Smooth muscle cell (in vitro differentiated cells): ENCODE results near the gene DLG5. TPM values are rescaled to one million over a fixed set of nuclear protein-coding genes. Genes with fewer than 3 reads are reported as not detected.
A peak's percentile ranks its signal among the peaks of the same experiment; 100 is the strongest.

Experiments
- DNase-seq: peaks from one replicate; lab custom pipeline; 2025; ENCODE audit not compliant: unreplicated experiment; lab: John Stamatoyannopoulos, UW
- H2AFZ ChIP-seq: fragments of 200-600 bp; sonication (generic); 2 replicates; pipeline ENCODE4 v1.6.0; 2016; ENCODE audit warnings: antibody characterized with exemption, low read depth, mild to moderate bottlenecking
- H3F3A ChIP-seq: fragments of 200-600 bp; sonication (generic); 2 replicates; pipeline ENCODE4 v1.6.0; 2017; ENCODE audit warnings: antibody characterized with exemption, low read depth
- H3K27ac ChIP-seq: fragments of 200-600 bp; sonication (generic); 2 replicates; pipeline ENCODE4 v1.5.1; 2016; ENCODE audit warnings: low read depth, mild to moderate bottlenecking
- H3K27me3 ChIP-seq: fragments of 200-600 bp; sonication (generic); 2 replicates; pipeline ENCODE4 v1.6.1; 2016; ENCODE audit warnings: low read depth, mild to moderate bottlenecking
- H3K36me3 ChIP-seq: fragments of 200-600 bp; sonication (generic); 2 replicates; pipeline ENCODE4 v1.5.1; 2016; ENCODE audit warnings: low read depth
- H3K4me1 ChIP-seq: fragments of 200-600 bp; sonication (generic); 2 replicates; pipeline ENCODE4 v1.5.1; 2016; ENCODE audit warnings: low read depth
- H3K4me2 ChIP-seq: fragments of 200-600 bp; sonication (generic); 2 replicates; pipeline ENCODE4 v1.6.0; 2016; ENCODE audit warnings: mild to moderate bottlenecking
- H3K4me3 ChIP-seq: fragments of 200-600 bp; sonication (generic); 2 replicates; pipeline ENCODE4 v1.5.1; 2016; ENCODE audit warnings: mild to moderate bottlenecking
- H3K79me2 ChIP-seq: fragments of 200-600 bp; sonication (generic); 2 replicates; pipeline ENCODE4 v1.6.0; 2016; ENCODE audit warnings: low read depth, mild to moderate bottlenecking
- H3K9ac ChIP-seq: fragments of 200-600 bp; sonication (generic); 2 replicates; pipeline ENCODE4 v1.6.0; 2016; ENCODE audit warnings: low read depth
- H3K9me3 ChIP-seq: fragments of 200-600 bp; sonication (generic); replicated peaks from 2 replicates; pipeline ENCODE4 v1.5.1; 2016; ENCODE audit warnings: low read depth
- H4K20me1 ChIP-seq: fragments of 200-600 bp; sonication (generic); 2 replicates; pipeline ENCODE4 v1.6.0; 2016; ENCODE audit warnings: low read depth
- WGBS: methylation state at CpG from one replicate; pipeline ENCODE4 v1.1.7; 2016; ENCODE audit warnings: low lambda C conversion rate; 5-methylcytosine and 5-hydroxymethylcytosine counted together
- polyA plus RNA-seq: library from polyadenylated mRNA; unstranded; fragments of >200 nt; fragmentation: Nextera tagmentation; extraction: Ambion mirVana; gene quantifications from 2 replicates; pipeline ENCODE4 v1.2.1, GENCODE V29; 2016
- total RNA-seq: library from RNA; depleted of rRNA; stranded (reverse); fragments of >200 nt; gene quantifications from 2 replicates; pipeline ENCODE4 v1.2.3, GENCODE V29; 2014
- TF ChIP-seq, protein P1 (sequence below): fragments of 200-600 bp; sonication (generic); IDR thresholded peaks from 2 replicates; pipeline ENCODE4 v1.5.1; 2017; ENCODE audit warnings: borderline replicate concordance, mild to moderate bottlenecking, antibody characterized with exemption; ENCODE audit not compliant: insufficient read depth, poor library complexity, severe bottlenecking

Gene DLG5
- total and polyA plus RNA-seq, 2 experiments from 2014 or later = 11.3 to 21.8 TPM

DNA sequence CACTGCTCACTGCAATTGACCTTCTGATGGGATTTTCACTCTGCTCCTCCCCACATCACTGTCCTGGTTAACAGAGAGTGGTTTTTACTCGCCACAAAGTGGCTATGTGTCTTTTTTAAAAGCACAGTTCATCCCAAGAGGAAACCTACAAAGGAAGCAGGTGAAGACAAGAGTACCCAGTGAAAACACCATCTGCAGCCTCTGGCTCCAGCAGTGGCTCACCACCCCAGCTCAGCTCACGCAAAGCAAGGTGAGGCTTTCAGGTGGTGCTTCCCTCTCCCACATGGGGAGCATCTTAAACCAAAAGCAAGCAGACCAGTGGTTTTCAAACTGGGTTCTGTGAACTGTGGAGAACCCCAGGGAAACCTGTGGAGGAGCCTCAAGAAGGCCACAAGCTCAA, 14.0 kb downstream of the DLG5 start:
- Histone ChIP-seq H3K9me3 (no peaks in the 10 kb centered on the region), H3F3A (no peaks in the 10 kb centered on the region), H3K4me2 (no peak overlapping the region), H2AFZ (no peak overlapping the region), H3K79me2 (peaks cover 98% of the 10 kb centered on the region), H3K4me3 (no peak overlapping the region), H3K4me1 (peaks cover 9% of the 10 kb centered on the region), H3K27me3 (no peaks in the 10 kb centered on the region), H3K9ac (no peak overlapping the region), H4K20me1 (peaks cover 98% of the 10 kb centered on the region), H3K27ac (no peak overlapping the region), H3K36me3 (no peaks in the 10 kb centered on the region)
- WGBS = 95% methylated on average over 2 of the region's 2 CpGs
- no peak for DNase-seq
- TF ChIP-seq, protein P1, sequence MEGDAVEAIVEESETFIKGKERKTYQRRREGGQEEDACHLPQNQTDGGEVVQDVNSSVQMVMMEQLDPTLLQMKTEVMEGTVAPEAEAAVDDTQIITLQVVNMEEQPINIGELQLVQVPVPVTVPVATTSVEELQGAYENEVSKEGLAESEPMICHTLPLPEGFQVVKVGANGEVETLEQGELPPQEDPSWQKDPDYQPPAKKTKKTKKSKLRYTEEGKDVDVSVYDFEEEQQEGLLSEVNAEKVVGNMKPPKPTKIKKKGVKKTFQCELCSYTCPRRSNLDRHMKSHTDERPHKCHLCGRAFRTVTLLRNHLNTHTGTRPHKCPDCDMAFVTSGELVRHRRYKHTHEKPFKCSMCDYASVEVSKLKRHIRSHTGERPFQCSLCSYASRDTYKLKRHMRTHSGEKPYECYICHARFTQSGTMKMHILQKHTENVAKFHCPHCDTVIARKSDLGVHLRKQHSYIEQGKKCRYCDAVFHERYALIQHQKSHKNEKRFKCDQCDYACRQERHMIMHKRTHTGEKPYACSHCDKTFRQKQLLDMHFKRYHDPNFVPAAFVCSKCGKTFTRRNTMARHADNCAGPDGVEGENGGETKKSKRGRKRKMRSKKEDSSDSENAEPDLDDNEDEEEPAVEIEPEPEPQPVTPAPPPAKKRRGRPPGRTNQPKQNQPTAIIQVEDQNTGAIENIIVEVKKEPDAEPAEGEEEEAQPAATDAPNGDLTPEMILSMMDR = no peak

DNA sequence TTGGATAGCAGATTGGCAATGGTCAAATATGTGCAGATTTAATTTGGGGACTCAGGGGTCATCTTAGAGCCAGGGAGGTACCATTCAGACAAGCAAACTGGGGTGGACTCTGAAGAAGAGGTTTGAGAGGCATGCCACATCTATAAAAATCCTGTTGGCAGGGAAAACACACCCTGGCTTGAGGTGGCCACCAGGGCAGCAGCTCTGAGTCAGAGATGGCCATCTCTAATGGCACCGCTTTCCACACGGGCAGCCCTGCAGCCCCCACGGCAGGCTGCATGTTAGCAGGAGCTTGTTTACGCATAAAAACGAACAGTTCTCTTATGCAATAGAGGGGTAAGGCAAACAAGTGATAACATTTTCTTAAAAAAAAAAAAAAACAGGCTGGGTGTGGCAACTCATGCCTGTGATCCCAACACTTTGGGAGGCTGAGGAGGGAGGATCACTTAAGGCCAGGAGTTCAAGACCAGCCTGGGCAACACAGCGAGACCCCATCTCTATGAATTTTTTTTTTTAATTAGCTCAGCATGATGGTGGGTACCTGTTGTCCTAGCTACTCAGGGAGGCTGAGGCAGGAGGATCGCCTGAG, 14.9 kb downstream of the DLG5 start:
- Histone ChIP-seq H3K4me3 (no peak overlapping the region), H3K27ac (no peak overlapping the region), H3K27me3 (no peaks in the 10 kb centered on the region), H3K36me3 (no peaks in the 10 kb centered on the region), H3K79me2 (peaks cover 98% of the 10 kb centered on the region), H3K4me2 (no peak overlapping the region), H4K20me1 (peaks cover 100% of the 10 kb centered on the region), H3F3A (no peaks in the 10 kb centered on the region), H3K9me3 (no peaks in the 10 kb centered on the region), H3K4me1 (peaks cover 9% of the 10 kb centered on the region), H2AFZ (no peak overlapping the region), H3K9ac (no peak overlapping the region)
- TF ChIP-seq, protein P1 = no peak
- no peak for DNase-seq
- WGBS = 57% methylated on average over 7 of the region's 7 CpGs

DNA sequence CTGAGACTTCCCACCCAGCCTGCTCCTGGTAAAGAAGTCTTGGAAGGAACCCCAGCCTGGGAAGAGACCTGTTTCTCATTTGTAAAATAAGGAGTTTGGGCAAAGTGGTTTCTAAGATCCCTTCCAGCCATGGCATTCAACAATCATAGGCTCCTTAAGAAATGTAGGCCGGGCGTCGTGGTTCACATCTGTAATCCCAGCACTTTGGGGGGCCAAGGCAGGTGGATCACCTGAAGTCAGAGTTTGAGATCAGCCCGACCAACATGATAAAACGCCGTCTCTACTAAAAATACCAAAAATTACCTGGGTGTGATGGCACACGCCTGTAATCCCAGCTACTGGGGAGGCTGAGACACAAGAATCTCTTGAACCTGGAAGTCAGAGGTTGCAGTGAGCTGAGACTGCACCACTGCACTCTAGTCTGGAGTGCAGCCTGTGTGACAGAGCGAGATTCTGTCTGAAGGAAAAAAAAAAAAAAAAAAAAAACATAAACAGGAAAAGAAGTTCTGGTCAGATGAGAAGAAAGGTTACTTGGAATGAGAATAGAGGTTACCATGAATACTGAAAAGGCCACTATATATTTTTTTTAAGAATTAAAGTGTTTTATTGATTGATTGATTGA, 15.9 kb downstream of the DLG5 start:
- Histone ChIP-seq H3F3A (no peaks in the 10 kb centered on the region), H3K4me3 (no peak overlapping the region), H3K4me2 (no peak overlapping the region), H3K27me3 (no peaks in the 10 kb centered on the region), H3K36me3 (no peaks in the 10 kb centered on the region), H2AFZ (no peak overlapping the region), H3K4me1 (peaks cover 9% of the 10 kb centered on the region), H4K20me1 (peaks cover 100% of the 10 kb centered on the region), H3K27ac (peak overlapping the region; percentile 34), H3K79me2 (peaks cover 96% of the 10 kb centered on the region), H3K9me3 (no peaks in the 10 kb centered on the region), H3K9ac (peak overlapping the region; percentile 41)
- DNase-seq = no peak
- WGBS = 88% methylated on average over 8 of the region's 8 CpGs
- TF ChIP-seq, protein P1 = no peak

DNA sequence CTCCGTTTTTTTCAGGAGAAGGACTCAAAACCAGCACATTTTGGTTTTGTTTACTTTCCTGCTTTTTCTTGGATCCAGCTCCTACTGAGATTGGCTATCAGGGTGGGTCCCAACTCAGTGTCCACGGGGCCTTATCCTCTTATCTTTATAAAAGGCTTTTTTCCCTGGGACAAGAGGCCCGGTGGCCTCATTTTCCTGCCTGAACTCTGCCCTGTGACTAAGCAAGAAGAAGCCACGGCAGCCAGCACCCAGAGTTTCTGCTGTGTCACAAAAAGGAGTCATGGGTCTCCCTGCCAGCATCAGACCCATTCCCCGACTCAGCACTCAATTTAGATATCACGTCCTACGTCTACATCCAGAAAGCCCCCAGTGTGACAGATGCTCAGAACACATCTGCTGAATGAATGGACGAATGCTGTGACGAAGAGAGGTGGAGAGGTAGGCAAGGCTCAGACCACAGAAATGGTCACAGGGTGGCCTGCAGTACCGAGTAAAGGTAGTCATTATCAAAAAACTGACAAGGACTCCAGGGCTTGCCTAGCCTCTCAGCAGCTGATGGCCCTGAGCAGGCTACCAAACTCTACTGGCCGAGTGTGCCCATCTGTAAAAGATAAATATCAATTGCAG, 16.7 kb downstream of the DLG5 start:
- WGBS = 46% methylated on average over 11 of the region's 11 CpGs
- no peak overlapping the region for H2AFZ ChIP-seq
- H4K20me1 ChIP-seq = peaks cover 100% of the 10 kb centered on the region
- H3K4me1 ChIP-seq = peaks cover 9% of the 10 kb centered on the region
- H3K4me3 ChIP-seq = peak overlapping the region; percentile 13
- no peaks in the 10 kb centered on the region for H3K27me3 ChIP-seq
- no peak for DNase-seq
- H3K4me2 ChIP-seq = no peak overlapping the region
- peaks cover 91% of the 10 kb centered on the region for H3K79me2 ChIP-seq
- H3F3A ChIP-seq = no peaks in the 10 kb centered on the region
- H3K36me3 ChIP-seq = no peaks in the 10 kb centered on the region
- H3K9me3 ChIP-seq = no peaks in the 10 kb centered on the region
- H3K27ac ChIP-seq = peak overlapping the region; percentile 34
- peak overlapping the region; percentile 41 for H3K9ac ChIP-seq
- TF ChIP-seq, protein P1 = no peak
